ENCODE measurements around the gene DNM2. TPM values are rescaled to one million over a fixed set of nuclear protein-coding genes. Genes with fewer than 3 reads are reported as not detected.
"Not testable (repeated sequence)": the region's sequence is repeated elsewhere in the genome, so short reads cannot be mapped to it uniquely, and the experiment has no call there.

DNM2 gene
- 100 to 1,000 TPM; 144 to 150 TPM for total RNA-seq

DNA sequence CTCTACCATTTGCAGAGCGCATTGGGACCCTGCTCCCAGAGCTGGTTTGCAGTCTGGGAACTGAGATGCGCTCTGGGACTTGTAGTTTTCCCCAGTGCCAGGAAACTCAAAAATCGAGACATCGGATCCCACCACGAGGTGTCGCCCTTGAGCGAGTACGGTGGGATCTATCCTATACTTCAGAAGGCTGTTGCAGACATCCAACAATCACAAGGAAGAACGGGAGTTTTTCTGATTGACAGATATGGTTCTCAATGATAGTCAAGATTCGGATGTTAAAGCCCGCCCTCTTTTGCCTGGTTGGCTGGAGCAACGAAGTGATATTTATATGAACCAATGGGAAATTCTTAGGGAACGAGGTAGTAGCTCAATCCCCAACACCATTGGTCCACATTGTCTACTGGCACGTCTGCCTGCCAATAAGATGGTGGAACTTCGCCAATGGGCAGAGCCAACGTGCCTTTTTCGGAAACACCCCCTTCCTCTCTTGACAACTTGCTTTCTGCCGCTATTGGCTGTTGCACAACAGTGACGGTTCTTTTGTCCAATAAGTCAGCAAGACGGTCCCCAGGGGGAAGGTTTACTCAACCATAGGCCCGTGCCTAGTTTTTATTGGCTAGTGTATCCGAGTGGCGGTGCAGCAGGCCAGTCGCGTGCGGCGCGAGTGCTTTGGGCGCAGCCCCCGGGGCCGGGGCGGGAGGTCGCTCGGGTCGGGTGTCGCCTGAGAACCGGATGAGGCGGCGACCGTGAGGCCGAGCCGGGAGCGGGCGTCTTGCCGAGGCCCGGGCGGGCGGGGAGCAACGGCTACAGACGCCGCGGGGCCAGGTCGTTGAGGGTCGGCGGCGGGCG, at the start of gene DNM2:
DNM2 (plus strand) TSS at position 724 of the 849 bp plus-strand sequence. CDS start 164 bp downstream, outside the sequence.
- ChIA-PET CTCF (interaction anchor here (0.5 to 9.7 kb wide), 27 partner anchors 9 to 283 kb away, joined by 3 to 82 read pairs (median 4); partner anchors contain the start of gene TMED1), POLR2A (interaction anchor here (0.5 to 1.3 kb wide), 8 partner anchors 16 to 522 kb away, joined by 3 to 11 read pairs (median 3); no protein-coding TSS in a partner anchor)

DNA sequence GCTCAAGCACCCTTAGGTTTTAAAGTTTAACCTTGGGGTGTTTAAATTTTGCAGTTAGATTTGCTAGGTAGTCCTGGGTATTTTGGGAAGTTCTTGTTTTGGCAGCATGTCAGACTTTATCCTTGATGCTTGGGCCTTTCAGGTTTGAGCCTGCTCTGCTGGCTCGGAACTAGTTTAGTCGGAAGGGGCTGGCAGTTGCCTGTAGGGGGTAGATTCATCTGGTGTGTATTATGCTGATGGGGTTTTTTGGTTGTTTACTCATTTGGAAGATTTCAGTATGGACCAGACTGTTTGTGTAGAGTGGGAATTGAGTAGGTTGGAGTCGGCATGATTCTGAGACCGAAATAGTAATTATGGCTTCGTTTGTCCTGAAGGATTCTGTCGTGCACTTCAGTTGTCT, 48.6 kb upstream of the DNM2 start:
- POLR2A ChIA-PET, result interaction anchor here (0.8 kb wide), 1 partner anchor 72 kb away, joined by 3 read pairs; no protein-coding TSS in a partner anchor
- CTCF ChIA-PET, result interaction anchor here (1.0 to 2.0 kb wide), 3 partner anchors 30 to 88 kb away, joined by 3 to 10 read pairs (median 5); partner anchors contain the start of gene QTRT1

DNA sequence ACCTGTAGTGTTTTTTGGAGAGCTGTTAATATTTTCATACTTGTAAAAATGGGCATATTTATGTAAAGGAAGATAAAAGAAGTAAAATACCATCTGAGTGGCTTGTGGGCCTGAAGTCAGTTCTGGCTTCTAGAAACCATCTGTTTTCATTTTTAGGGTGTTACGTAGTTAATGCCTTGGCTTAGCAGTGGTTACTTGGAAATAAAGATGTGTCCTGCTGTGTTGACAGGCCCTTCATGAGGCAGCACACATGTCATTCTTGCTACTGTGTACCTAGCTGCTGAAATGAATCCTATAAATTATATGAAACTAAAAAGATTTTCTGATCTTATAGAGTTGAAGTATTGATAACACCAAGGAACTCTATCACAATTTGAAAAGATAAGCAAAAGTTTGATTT, 47.7 kb upstream of the DNM2 start:
- CTCF ChIA-PET, result interaction anchor here (1.0 to 1.5 kb wide), 4 partner anchors 11 to 89 kb away, joined by 3 to 5 read pairs (median 4); partner anchors contain the start of gene QTRT1
- POLR2A ChIA-PET, result no interaction called here

DNA sequence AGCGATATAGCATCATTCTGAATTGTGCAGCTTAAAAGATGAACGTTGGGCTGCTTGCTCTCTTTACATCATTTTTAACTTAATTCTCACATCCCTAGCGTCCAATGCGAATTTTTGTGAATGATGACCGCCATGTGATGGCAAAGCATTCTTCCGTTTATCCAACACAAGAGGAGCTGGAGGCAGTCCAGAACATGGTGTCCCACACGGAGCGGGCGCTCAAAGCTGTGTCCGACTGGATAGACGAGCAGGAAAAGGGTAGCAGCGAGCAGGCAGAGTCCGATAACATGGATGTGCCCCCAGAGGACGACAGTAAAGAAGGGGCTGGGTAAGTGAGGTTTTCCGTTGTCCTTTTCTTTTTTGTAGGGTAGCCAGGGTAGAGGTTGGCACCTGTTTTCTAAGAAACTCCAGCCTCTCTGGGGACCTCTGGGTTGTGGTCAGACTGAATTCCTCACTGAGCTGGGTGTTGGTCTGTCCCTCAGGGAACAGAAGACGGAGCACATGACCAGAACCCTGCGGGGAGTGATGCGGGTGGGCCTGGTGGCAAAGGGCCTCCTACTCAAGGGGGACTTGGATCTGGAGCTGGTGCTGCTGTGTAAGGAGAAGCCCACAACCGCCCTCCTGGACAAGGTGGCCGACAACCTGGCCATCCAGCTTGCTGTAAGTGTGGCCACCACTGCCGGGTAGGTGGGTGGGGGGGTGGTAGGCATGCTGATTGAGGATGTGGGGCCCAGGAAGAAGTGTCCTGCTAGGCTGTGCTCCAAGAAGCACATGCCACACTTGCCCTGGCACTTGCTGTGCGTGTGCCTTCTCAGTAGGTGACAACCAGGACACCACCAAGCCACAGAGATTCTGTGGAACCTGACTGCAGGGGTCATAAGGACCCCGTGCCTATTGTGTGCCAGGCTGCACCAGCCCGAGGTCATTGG, 46.7 kb upstream of the DNM2 start:
- ChIA-PET POLR2A (interaction anchor here (0.6 kb wide), 1 partner anchor 62 kb away, joined by 4 read pairs; no protein-coding TSS in a partner anchor), CTCF (interaction anchor here (0.6 to 1.5 kb wide), 6 partner anchors 10 to 166 kb away, joined by 4 to 7 read pairs (median 4); partner anchors contain the start of gene QTRT1)

DNA sequence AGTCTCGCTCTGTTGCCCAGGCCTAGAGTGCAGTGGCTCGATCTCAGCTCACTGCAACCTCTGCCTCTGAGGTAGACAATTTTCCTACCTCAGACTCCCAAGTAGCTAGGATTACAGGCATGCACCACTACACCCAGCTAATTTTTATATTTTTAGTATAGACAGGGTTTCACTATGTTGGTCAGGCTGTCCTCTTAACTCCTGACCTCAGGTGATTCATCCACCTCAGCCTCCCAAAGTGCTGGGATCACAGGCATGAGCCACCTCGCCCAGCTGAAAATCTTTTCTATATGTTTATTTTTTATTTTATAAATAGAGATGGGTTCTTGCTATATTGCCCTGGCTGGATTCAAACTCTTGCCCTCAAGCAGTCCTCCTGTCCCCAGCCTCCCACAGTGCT, 46.0 kb upstream of the DNM2 start:
- CTCF ChIA-PET, result interaction anchor here (0.6 to 1.5 kb wide), 7 partner anchors 10 to 165 kb away, joined by 3 to 7 read pairs (median 4); no protein-coding TSS in a partner anchor
- POLR2A ChIA-PET, result interaction anchor here (0.6 kb wide), 1 partner anchor 61 kb away, joined by 4 read pairs; no protein-coding TSS in a partner anchor

DNA sequence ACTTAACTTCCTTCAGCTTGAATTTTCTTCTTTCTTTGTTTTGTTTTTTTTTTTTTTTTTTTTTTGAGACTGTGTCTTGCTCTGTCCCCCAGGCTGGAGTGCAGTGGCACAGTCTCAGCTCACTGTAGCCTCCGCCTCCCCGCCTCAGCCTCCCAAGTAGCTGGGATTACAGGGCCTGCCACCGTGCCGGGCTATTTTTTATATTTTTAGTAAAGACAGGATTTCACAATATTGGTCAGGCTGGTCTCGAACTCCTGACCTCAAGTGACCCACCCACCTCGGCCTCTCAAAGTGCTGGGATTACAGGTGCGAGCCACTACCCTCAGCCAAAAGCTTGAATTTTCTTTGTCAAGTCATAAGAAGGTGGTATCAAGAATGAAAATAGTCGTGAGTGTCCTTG, 42.7 kb upstream of the DNM2 start:
- CTCF ChIA-PET, result interaction anchor here (0.9 to 1.8 kb wide), 2 partner anchors 17 to 24 kb away, joined by 3 to 4 read pairs; no protein-coding TSS in a partner anchor
- POLR2A ChIA-PET, result not testable (repeated sequence)

DNA sequence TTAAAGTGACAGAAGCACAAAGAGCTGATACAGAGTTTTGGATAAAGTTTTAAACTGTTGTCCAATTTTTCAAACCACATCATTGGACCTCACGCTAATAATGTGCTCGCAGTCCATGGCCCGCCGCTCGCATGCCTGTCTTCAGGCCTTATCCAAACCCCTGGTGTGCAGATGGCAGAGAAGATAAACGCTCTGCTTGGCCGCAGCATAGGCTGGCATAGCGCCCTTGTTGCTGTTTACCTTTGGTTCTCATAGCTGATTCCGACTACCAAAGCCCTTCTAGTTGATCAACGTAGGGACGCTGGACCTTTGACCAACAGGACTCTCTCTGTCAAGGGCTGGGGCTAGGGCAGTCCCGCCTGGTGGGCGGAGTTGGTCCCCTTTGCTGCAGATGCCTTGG, 40.1 kb upstream of the DNM2 start:
- ChIA-PET CTCF (interaction anchor here (0.6 kb wide), 1 partner anchor 91 kb away, joined by 3 read pairs; no protein-coding TSS in a partner anchor), POLR2A (interaction anchor here (0.6 kb wide), 1 partner anchor 451 kb away, joined by 5 read pairs; no protein-coding TSS in a partner anchor)

DNA sequence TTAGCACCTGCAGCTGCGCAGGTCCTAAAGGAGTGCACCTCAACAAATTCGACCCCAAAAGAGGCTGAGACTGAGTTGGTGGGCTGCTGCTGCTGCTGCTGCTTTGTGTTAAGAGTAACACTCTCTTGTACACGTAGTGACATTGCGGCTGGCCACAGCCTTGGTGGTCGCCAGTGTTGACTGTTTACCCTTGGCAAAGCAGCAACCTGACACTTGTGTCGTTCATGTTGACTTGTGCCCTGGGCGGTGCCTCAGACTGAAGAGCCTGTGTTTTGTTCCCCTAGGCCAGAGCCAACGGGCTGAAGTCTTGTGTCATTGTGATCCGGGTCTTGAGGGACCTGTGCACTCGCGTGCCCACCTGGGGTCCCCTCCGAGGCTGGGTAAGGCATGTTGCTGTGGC, 39.1 kb upstream of the DNM2 start:
- ChIA-PET POLR2A (no interaction called here), CTCF (interaction anchor here (1.2 kb wide), 1 partner anchor 21 kb away, joined by 5 read pairs; no protein-coding TSS in a partner anchor)

DNA sequence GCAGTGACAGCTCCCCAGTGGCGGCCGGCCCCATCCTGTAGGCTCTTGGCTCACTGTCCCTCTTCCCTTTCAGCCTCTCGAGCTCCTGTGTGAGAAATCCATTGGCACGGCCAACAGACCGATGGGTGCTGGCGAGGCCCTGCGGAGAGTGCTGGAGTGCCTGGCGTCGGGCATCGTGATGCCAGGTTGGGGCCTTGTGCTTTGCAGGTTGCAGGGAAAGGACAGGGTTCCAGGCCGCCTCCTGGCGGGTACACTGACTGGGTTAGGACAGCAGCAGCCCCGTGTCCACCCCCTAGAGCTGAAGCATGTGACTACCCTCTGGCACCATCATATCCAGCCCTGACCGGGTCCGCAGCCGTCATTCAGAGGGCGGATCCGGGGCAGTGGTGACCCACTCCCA, 38.1 kb upstream of the DNM2 start:
- CTCF ChIA-PET, result interaction anchor here (0.6 to 1.2 kb wide), 2 partner anchors 20 to 296 kb away, joined by 3 to 5 read pairs; no protein-coding TSS in a partner anchor
- POLR2A ChIA-PET, result no interaction called here

DNA sequence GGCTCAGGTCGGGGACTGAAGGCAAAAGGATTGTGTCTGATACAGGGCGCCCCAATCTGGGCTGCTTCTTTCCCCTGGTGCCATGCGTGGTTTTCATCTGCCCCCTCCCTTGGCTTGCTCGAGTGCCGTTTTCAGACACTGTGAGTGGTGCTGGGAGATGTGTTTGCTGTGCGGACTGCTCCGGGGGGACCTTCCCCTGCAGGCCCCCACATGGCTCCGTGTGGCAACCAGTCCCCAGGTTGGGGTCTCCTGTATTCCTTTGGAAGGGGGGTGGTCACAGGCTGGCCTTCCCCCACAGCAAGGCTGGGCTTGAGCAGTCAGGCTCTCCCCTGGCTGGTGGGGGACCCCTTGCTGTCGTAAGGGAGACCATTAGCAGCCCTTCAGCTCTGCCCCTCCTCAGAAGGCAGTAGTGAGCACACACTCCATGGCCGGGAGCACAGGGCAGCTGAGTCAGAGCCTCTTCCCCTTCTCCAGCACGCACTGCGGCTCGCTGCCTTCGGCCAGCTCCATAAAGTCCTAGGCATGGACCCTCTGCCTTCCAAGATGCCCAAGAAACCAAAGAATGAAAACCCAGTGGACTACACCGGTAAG, 37.2 kb upstream of the DNM2 start:
- ChIA-PET POLR2A (no interaction called here), CTCF (interaction anchor here (1.6 kb wide), 1 partner anchor 10 kb away, joined by 4 read pairs; no protein-coding TSS in a partner anchor)

DNA sequence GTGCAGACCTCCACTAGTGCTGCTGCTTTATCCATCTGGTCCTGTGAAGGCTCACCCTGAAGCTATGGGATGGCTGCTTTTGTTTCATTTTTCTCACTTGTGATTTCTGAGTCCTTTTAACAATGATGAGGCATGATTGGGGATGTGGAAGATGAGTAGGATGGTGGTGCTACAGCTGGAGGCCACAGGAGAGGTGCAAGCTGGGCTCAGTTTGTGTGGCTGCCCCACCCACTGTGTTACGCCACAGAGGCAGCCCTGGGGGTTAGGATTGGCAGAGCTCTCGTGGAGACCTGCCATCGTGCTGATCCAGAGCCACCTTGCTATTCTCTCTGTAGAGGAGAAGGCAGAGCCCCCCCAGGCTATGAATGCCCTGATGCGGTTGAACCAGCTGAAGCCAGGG, 36.2 kb upstream of the DNM2 start:
- POLR2A ChIA-PET, result no interaction called here
- CTCF ChIA-PET, result interaction anchor here (1.6 kb wide), 1 partner anchor 11 kb away, joined by 4 read pairs; no protein-coding TSS in a partner anchor

DNA sequence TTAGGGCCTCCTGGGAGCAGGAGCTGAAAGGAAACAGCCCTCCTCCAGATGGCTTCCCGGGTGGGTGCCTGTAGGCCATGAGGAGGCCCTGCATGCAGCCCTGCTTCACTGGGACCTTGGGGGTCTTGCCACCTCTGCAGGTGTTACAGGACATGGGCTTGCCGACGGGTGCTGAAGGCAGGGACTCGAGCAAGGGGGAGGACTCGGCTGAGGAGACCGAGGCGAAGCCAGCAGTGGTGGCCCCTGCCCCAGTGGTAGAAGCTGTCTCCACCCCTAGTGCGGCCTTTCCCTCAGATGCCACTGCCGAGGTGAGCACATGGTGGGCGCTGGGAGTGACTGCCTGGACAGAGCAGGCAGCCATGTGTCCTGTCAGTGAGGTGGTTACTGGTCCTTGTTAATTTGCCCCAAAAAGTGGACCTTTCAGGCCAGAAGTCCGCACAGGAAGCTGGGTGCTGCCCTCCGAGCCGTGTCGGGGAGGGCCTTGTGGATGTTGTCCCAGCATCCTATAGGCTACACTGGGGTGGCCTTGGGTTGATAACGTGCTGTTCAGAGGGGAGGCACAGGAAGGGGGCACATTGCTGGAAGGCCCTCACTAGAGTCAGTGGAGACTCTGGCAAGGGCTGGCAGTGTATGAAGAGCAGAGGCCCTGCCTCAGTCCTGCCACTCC, 35.3 kb upstream of the DNM2 start:
- ChIA-PET POLR2A (no interaction called here), CTCF (interaction anchor here (0.6 to 1.6 kb wide), 5 partner anchors 9 to 111 kb away, joined by 3 to 5 read pairs (median 4); no protein-coding TSS in a partner anchor)

DNA sequence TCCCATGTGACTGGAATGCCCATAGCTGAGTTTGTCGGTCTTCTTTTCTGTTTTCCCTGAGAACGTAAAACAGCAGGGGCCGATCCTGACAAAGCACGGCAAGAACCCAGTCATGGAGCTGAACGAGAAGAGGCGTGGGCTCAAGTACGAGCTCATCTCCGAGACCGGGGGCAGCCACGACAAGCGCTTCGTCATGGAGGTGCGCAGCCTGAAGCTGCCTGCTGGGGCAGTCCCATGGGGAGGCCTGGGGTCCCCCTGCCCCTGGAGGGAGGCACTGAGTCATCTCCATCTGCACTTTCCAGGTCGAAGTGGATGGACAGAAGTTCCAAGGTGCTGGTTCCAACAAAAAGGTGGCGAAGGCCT, 34.8 kb upstream of the DNM2 start:
- CTCF ChIA-PET, result interaction anchor here (0.6 to 1.6 kb wide), 3 partner anchors 9 to 111 kb away, joined by 4 to 5 read pairs (median 4); no protein-coding TSS in a partner anchor
- POLR2A ChIA-PET, result no interaction called here

DNA sequence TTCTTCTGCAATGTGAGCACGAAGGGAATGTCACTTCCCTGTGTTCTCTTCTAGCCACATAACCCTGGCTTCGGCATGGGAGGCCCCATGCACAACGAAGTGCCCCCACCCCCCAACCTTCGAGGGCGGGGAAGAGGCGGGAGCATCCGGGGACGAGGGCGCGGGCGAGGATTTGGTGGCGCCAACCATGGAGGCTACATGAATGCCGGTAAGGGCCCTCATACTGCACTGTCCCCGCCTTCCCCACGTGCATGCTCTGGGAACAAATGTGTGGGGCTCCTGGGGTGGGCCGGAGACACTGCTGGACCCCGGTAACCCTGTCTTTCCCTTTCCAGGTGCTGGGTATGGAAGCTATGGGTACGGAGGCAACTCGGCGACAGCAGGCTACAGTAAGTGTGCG, 34.3 kb upstream of the DNM2 start:
- CTCF ChIA-PET, result interaction anchor here (1.2 to 1.6 kb wide), 2 partner anchors 10 to 16 kb away, joined by 4 to 5 read pairs; no protein-coding TSS in a partner anchor
- POLR2A ChIA-PET, result interaction anchor here (0.7 kb wide), 1 partner anchor 10 kb away, joined by 3 read pairs; no protein-coding TSS in a partner anchor

DNA sequence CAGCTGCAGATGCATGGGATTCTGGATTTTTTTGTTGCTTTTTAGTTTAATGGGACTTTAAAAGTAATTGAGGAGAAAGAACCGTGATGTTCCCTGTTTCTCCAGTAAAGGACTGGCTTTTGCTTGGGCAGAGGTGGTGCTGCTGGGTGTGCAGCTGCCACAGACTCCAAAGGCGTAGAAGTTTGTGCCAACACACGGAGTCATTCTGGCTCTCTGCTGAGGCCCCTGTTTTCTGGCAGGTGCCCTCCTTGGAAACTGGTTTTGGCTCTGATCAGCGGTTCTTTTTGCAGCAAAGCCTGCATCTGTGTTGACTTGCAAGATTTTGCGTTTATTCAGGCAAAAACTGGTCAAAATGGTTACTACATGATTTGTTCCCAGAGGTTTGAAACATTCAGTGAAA, 32.7 kb upstream of the DNM2 start:
- CTCF ChIA-PET, result no interaction called here
- POLR2A ChIA-PET, result no interaction called here

DNA sequence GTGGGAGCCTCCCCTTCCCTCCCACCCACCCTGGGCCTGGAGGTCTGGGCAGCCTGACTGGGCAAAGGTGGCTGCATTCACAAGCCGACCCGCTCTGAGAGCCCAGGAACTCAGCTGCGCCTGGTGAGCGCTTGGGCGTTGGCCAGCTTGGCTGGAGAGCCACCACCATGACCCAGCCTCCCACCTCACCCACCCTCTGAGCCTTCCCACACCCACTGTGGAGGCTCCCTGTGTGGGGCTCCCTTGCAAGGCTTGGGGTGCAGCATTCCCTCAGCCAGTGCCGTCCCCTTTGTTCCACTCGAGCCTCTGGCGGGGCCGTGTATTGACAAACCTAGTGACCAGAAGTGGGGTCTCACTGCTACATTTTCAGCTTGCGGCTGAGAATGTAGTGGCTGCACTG, 31.7 kb upstream of the DNM2 start:
- CTCF ChIA-PET, result interaction anchor here (0.5 to 0.8 kb wide), 2 partner anchors 13 to 182 kb away, joined by 3 read pairs; no protein-coding TSS in a partner anchor

DNA sequence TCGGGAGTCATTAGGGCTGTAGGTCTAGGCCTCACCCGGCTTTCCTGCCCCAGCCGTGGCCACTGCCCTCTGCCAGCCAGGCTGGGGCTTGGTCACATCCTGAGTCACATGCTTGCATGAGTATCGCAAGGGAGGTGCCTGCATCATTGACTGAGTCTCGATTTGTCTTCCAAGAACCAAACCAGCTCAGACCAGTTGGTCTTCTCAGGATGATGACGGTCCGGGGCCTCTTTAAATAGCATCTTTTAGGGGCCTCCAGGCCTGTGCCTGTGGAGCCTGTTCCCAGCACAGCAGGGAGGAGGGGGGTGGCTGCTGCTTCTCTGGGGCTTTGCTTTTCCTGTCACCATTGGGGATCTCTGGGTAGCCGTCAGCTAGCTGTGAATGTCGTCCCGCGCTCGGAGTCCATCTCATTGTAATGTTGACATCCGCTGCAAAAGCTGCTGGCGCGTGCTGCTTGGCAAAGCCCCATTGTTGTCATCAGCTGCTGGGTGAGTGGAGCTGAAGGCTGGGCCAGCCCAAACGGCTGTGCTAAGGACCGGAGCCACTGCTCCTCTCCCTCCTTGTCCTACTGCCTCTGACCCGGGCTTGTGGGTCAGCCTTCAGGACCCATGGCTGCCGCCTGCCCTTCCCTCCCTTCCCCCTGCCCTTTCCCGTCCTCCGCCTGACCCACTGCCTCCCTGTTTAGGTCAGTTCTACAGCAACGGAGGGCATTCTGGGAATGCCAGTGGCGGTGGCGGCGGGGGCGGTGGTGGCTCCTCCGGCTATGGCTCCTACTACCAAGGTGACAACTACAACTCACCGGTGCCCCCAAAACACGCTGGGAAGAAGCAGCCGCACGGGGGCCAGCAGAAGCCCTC, 31.0 kb upstream of the DNM2 start:
- ChIA-PET POLR2A (no interaction called here), CTCF (interaction anchor here (0.5 to 3.7 kb wide), 3 partner anchors 13 to 153 kb away, joined by 3 to 20 read pairs (median 4); no protein-coding TSS in a partner anchor)

More for the DNA sequence above, 31.7 kb upstream of the DNM2 start:
- POLR2A ChIA-PET, result no interaction called here
